H9 (cell line): Measurements from ENCODE around the gene ST6GALNAC3. TPM values are rescaled to one million over a fixed set of nuclear protein-coding genes. Genes with fewer than 3 reads are reported as not detected.

Source experiments
- DNase-seq: peaks from one replicate; pipeline ENCODE4 v3.0.0-alpha.2; 2017
- H2AFZ ChIP-seq: one replicate; pipeline ENCODE4 v1.6.1; 2013; ENCODE audit warnings: mild to moderate bottlenecking, low read length, control low read depth, moderate library complexity
- H2AK5ac ChIP-seq: 2 replicates; pipeline ENCODE4 v1.6.1; 2013; ENCODE audit warnings: low read length, control low read depth, mixed read lengths; ENCODE audit not compliant: insufficient read length
- H2BK120ac ChIP-seq: one replicate; pipeline ENCODE4 v1.6.1; 2013; ENCODE audit warnings: low read depth, mild to moderate bottlenecking, low read length, control low read depth, inconsistent platforms; ENCODE audit not compliant: poor library complexity, severe bottlenecking
- H2BK12ac ChIP-seq: 2 replicates; pipeline ENCODE4 v1.6.1; 2013; ENCODE audit warnings: low read length, control low read depth, mixed read lengths, low read depth; ENCODE audit not compliant: insufficient read length
- H2BK15ac ChIP-seq: 2 replicates; pipeline ENCODE4 v1.6.1; 2013; ENCODE audit warnings: low read depth, low read length, control low read depth
- H2BK20ac ChIP-seq: one replicate; pipeline ENCODE4 v1.6.1; 2013; ENCODE audit warnings: low read depth, mild to moderate bottlenecking, low read length, control low read depth, inconsistent platforms; ENCODE audit not compliant: poor library complexity, severe bottlenecking
- H2BK5ac ChIP-seq: 2 replicates; pipeline ENCODE4 v1.6.1; 2013; ENCODE audit warnings: low read length, control low read depth, mixed read lengths; ENCODE audit not compliant: insufficient read length
- H3K14ac ChIP-seq: 2 replicates; pipeline ENCODE4 v1.6.1; 2013; ENCODE audit warnings: low read length, control low read depth; ENCODE audit not compliant: insufficient read depth
- H3K18ac ChIP-seq: 2 replicates; pipeline ENCODE4 v1.6.1; 2013; ENCODE audit warnings: low read depth, mild to moderate bottlenecking, mixed read lengths, low read length, control low read depth; ENCODE audit not compliant: insufficient read length
- H3K23ac ChIP-seq: 2 replicates; pipeline ENCODE4 v1.6.1; 2013; ENCODE audit warnings: low read length, control low read depth, mixed read lengths, low read depth; ENCODE audit not compliant: insufficient read length
- H3K23me2 ChIP-seq: 2 replicates; pipeline ENCODE4 v1.6.1; 2013; ENCODE audit warnings: low read depth, mild to moderate bottlenecking, mixed read lengths, low read length, control low read depth; ENCODE audit not compliant: insufficient read length, poor library complexity, severe bottlenecking
- H3K27ac ChIP-seq: 2 replicates; pipeline ENCODE4 v1.5.1; 2013; ENCODE audit warnings: low read length, control low read depth, mixed read lengths, low read depth; ENCODE audit not compliant: insufficient read length
- H3K27me3 ChIP-seq: 2 replicates; pipeline ENCODE4 v1.6.1; 2013; ENCODE audit warnings: low read length, control low read depth, inconsistent platforms; ENCODE audit not compliant: insufficient read depth
- H3K4ac ChIP-seq: 2 replicates; pipeline ENCODE4 v1.6.1; 2013; ENCODE audit warnings: low read depth, mild to moderate bottlenecking, control low read depth, inconsistent platforms, low read length, moderate library complexity
- H3K4me1 ChIP-seq: 2 replicates; pipeline ENCODE4 v1.6.1; 2013; ENCODE audit warnings: low read length, control low read depth, inconsistent platforms; ENCODE audit not compliant: insufficient read depth
- H3K4me2 ChIP-seq: 2 replicates; pipeline ENCODE4 v1.6.1; 2013; ENCODE audit warnings: low read length, control low read depth, mixed read lengths; ENCODE audit not compliant: insufficient read length, insufficient read depth
- H3K56ac ChIP-seq: 2 replicates; pipeline ENCODE4 v1.6.1; 2013; ENCODE audit warnings: low read depth, mild to moderate bottlenecking, mixed read lengths, low read length, control low read depth; ENCODE audit not compliant: insufficient read length
- H3K79me1 ChIP-seq: 2 replicates; pipeline ENCODE4 v1.6.1; 2013; ENCODE audit warnings: low read depth, mild to moderate bottlenecking, moderate library complexity, low read length, control low read depth, inconsistent platforms; ENCODE audit not compliant: insufficient read depth, poor library complexity, severe bottlenecking
- H3K79me2 ChIP-seq: 2 replicates; pipeline ENCODE4 v1.6.1; 2013; ENCODE audit warnings: low read length, control low read depth, inconsistent platforms; ENCODE audit not compliant: insufficient read depth
- H3K9ac ChIP-seq: 2 replicates; pipeline ENCODE4 v1.6.1; 2013; ENCODE audit warnings: low read length, control low read depth, mixed read lengths; ENCODE audit not compliant: insufficient read length; ENCODE audit errors: extremely low read depth
- H3K9me3 ChIP-seq: one replicate; pipeline ENCODE4 v1.6.1; 2013; ENCODE audit warnings: low read depth, low read length, inconsistent platforms; ENCODE audit not compliant: control insufficient read depth
- H3T11ph ChIP-seq: one replicate; pipeline ENCODE4 v1.6.1; 2013; ENCODE audit warnings: mild to moderate bottlenecking, low read length, control low read depth, inconsistent platforms
- H4K20me1 ChIP-seq: one replicate; pipeline ENCODE4 v1.6.1; 2013; ENCODE audit not compliant: control insufficient read depth, insufficient read length, insufficient read depth
- H4K5ac ChIP-seq: 2 replicates; pipeline ENCODE4 v1.6.1; 2013; ENCODE audit warnings: low read depth, mild to moderate bottlenecking, mixed read lengths, low read length, control low read depth; ENCODE audit not compliant: insufficient read length
- H4K8ac ChIP-seq: replicated peaks from 2 replicates; pipeline ENCODE4 v1.6.1; 2013; ENCODE audit warnings: low read length, control low read depth, mixed read lengths, low read depth; ENCODE audit not compliant: insufficient read length
- H4K91ac ChIP-seq: 2 replicates; pipeline ENCODE4 v1.6.1; 2013; ENCODE audit warnings: low read depth, mild to moderate bottlenecking, moderate library complexity, mixed read lengths, low read length, control low read depth; ENCODE audit not compliant: insufficient read length
- H3K27ac Mint-ChIP-seq, 3 experiments: 2 replicates in 2 of 3; 3 replicates in 1 of 3; pipeline ENCODE4 v1.8.0; 2020 to 2021; ENCODE audit warnings: mixed read lengths in 3 of 3, mild to moderate bottlenecking in 1 of 3, moderate library complexity in 1 of 3
- H3K27me3 Mint-ChIP-seq: 2 replicates; pipeline ENCODE4 v1.8.0; 2021; ENCODE audit warnings: low read depth, mild to moderate bottlenecking, moderate library complexity, mixed read lengths
- H3K36me3 Mint-ChIP-seq, 3 experiments: 2 replicates in 2 of 3; 3 replicates in 1 of 3; pipeline ENCODE4 v1.8.0; 2020 to 2021; ENCODE audit warnings: low read depth in 3 of 3, mixed read lengths in 3 of 3; ENCODE audit not compliant: insufficient read depth in 1 of 3
- H3K4me1 Mint-ChIP-seq, 2 experiments: 2 replicates each; pipeline ENCODE4 v1.8.0; 2020; ENCODE audit warnings: mixed read lengths in 2 of 2
- H3K4me3 Mint-ChIP-seq, 2 experiments: 2 replicates in 1 of 2; 3 replicates in 1 of 2; pipeline ENCODE4 v1.8.0; 2020 to 2021; ENCODE audit warnings: mild to moderate bottlenecking in 2 of 2, mixed read lengths in 2 of 2, moderate library complexity in 1 of 2
- H3K9me3 Mint-ChIP-seq, 2 experiments: 2 replicates in 1 of 2; 3 replicates in 1 of 2; pipeline ENCODE4 v1.8.0; 2020; ENCODE audit warnings: mild to moderate bottlenecking in 2 of 2, mixed read lengths in 2 of 2, moderate library complexity in 1 of 2
- WGBS: extraction: QIAGEN DNeasy Blood & Tissue Kit; methylation state at CpG from one replicate; pipeline ENCODE4 v1.1.7; 2013; ENCODE audit warnings: missing lambda C conversion rate, low lambda C conversion rate, mixed read lengths; ENCODE audit not compliant: insufficient read length; ENCODE audit errors: extremely low coverage; 5-methylcytosine and 5-hydroxymethylcytosine counted together
- total RNA-seq: library from RNA; stranded (reverse); gene quantifications from 2 replicates; pipeline ENCODE4 v1.2.1, GENCODE V29; 2021
- TF ChIP-seq, protein P1 (sequence below): fragments of 200-600 bp; sonication (generic); conservative IDR thresholded peaks from 3 replicates; pipeline ENCODE4 v1.8.0; 2021; ENCODE audit warnings: antibody characterized with exemption, mild to moderate bottlenecking

The ST6GALNAC3 gene
- total RNA-seq, 1 experiment from 2014 or later, result 11.2 TPM

DNA sequence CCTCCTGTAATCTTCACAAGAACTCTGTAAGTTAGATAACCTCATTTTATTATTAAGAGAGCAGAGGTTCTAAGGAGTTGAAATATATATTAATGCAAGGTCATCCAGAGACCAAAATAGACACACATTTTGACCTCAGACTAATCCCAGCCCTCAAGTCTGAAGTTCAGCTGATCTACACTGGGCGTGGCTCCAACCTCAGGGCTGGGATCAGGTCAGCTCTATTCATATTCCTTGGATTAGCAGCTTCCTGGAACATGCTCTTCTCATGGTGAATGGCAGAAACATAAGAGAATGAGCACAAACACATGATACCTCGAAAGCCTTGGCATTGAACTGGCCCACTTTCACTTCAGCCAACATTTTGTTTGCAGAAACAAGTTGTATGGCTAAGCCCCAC is 592.0 kb downstream of the ST6GALNAC3 start:
- Histone ChIP-seq H2BK120ac (no peak overlapping the region), H3K18ac (no peak overlapping the region), H4K8ac (no peak overlapping the region), H3K9ac (no peak overlapping the region), H3K23me2 (no peaks in the 10 kb centered on the region), H4K91ac (no peak overlapping the region), H2BK15ac (no peak overlapping the region), H3K4ac (no peak overlapping the region), H2BK12ac (no peak overlapping the region), H2AK5ac (no peak overlapping the region), H3T11ph (no peak overlapping the region), H4K20me1 (no peaks in the 10 kb centered on the region), H3K9me3 (no peaks in the 10 kb centered on the region), H3K56ac (no peak overlapping the region), H3K4me2 (no peak overlapping the region), H2BK20ac (no peak overlapping the region), H2BK5ac (no peak overlapping the region), H3K23ac (no peak overlapping the region), H4K5ac (no peak overlapping the region), H3K4me1 (no peaks in the 10 kb centered on the region), H3K14ac (no peak overlapping the region), H3K79me1 (no peaks in the 10 kb centered on the region), H3K27ac (no peak overlapping the region), H2AFZ (no peak overlapping the region), H3K79me2 (no peaks in the 10 kb centered on the region), H3K27me3 (no peaks in the 10 kb centered on the region)
- peaks cover 0 to 3% of the 10 kb centered on the region in 2 experiments; a peak in 2 of 5 replicates for H3K9me3 Mint-ChIP-seq
- H3K36me3 Mint-ChIP-seq, result no peaks in the 10 kb centered on the region; a peak in 1 of 7 replicates
- no CpG with 5 or more reads among the region's 2 CpGs for WGBS
- no peaks in the 10 kb centered on the region for H3K27me3 Mint-ChIP-seq
- DNase-seq, result no peak
- no peaks in the 10 kb centered on the region for H3K4me1 Mint-ChIP-seq
- H3K27ac Mint-ChIP-seq, result no peak overlapping the region
- TF ChIP-seq, protein P1, sequence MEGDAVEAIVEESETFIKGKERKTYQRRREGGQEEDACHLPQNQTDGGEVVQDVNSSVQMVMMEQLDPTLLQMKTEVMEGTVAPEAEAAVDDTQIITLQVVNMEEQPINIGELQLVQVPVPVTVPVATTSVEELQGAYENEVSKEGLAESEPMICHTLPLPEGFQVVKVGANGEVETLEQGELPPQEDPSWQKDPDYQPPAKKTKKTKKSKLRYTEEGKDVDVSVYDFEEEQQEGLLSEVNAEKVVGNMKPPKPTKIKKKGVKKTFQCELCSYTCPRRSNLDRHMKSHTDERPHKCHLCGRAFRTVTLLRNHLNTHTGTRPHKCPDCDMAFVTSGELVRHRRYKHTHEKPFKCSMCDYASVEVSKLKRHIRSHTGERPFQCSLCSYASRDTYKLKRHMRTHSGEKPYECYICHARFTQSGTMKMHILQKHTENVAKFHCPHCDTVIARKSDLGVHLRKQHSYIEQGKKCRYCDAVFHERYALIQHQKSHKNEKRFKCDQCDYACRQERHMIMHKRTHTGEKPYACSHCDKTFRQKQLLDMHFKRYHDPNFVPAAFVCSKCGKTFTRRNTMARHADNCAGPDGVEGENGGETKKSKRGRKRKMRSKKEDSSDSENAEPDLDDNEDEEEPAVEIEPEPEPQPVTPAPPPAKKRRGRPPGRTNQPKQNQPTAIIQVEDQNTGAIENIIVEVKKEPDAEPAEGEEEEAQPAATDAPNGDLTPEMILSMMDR, result no peak
- H3K4me3 Mint-ChIP-seq, result no peak overlapping the region
